Erythroblast (primary cell): ENCODE measurements around the gene STK38L.

Experiments used
- GATA1 ChIP-seq: IDR thresholded peaks from 2 replicates; pipeline ENCODE4 v1.6.1; 2011; ENCODE audit warnings: low read depth, mild to moderate bottlenecking, control low read depth, low read length, moderate library complexity
- POLR2A ChIP-seq: IDR thresholded peaks from 2 replicates; pipeline ENCODE4 v1.6.1; 2011; ENCODE audit warnings: mild to moderate bottlenecking, low read length

GRCh38 chr12:27293463-27293862 lies 49.4 kb downstream of the STK38L start:
- no peak for TF ChIP-seq POLR2A
- TF ChIP-seq GATA1 = no peak
